IPS DF 6.9 (cell line): Measurements from ENCODE around the gene TMEM108.

Experiments
- DNase-seq: peaks from one replicate; pipeline ENCODE4 v3.0.0-alpha.2; 2013; ENCODE audit warnings: low read depth, low spot score
- H3K27ac ChIP-seq: one replicate; pipeline ENCODE4 v1.5.1; 2013; ENCODE audit warnings: low read length, control low read depth
- H3K27me3 ChIP-seq: 2 replicates; pipeline ENCODE4 v1.6.1; 2013; ENCODE audit warnings: mild to moderate bottlenecking, low read length; ENCODE audit not compliant: control insufficient read depth, insufficient read depth
- H3K36me3 ChIP-seq: 2 replicates; pipeline ENCODE4 v1.6.1; 2013; ENCODE audit warnings: low read length; ENCODE audit not compliant: control insufficient read depth, insufficient read depth
- H3K4me1 ChIP-seq: 2 replicates; pipeline ENCODE4 v1.6.1; 2013; ENCODE audit warnings: low read length; ENCODE audit not compliant: control insufficient read depth, insufficient read depth
- H3K4me3 ChIP-seq: 2 replicates; pipeline ENCODE4 v1.5.1; 2013; ENCODE audit warnings: mild to moderate bottlenecking, low read length
- H3K9me3 ChIP-seq: 2 replicates; pipeline ENCODE4 v1.6.1; 2013; ENCODE audit warnings: low read length, inconsistent platforms; ENCODE audit not compliant: control insufficient read depth, insufficient read depth
- WGBS: extraction: QIAGEN DNeasy Blood & Tissue Kit; methylation state at CpG from one replicate; pipeline ENCODE4 v1.1.7; 2013; ENCODE audit warnings: mixed read lengths, missing lambda C conversion rate; ENCODE audit not compliant: insufficient read length, insufficient coverage; 5-methylcytosine and 5-hydroxymethylcytosine counted together

TMEM108 gene

GRCh38 chr3:133419151-133419909, 381.1 kb downstream of the TMEM108 start:
- Histone ChIP-seq H3K27ac (no peak overlapping the region), H3K4me1 (0 out of 2 replicates have a peak, but pooled peaks cover 1% of the 10 kb centered on the region), H3K27me3 (no peaks in the 10 kb centered on the region), H3K9me3 (no peaks in the 10 kb centered on the region), H3K4me3 (no peak overlapping the region), H3K36me3 (no peaks in the 10 kb centered on the region)
- no CpG with 5 or more reads among the region's 15 CpGs for WGBS
- no peak for DNase-seq

- no peak for DNase-seq
- no peak overlapping the region for H3K4me3 ChIP-seq
- no CpG with 5 or more reads among the region's 9 CpGs for WGBS
Measured at GRCh38 chr3:133424937-133425869, 387.0 kb downstream of the TMEM108 start.

GRCh38 chr3:133425898-133426297, 387.7 kb downstream of the TMEM108 start:
- no peak for DNase-seq
- no peaks in the 10 kb centered on the region for H3K27me3 ChIP-seq
- H3K9me3 ChIP-seq, result no peaks in the 10 kb centered on the region
- no peak overlapping the region for H3K4me3 ChIP-seq
- WGBS, result no CpG with 5 or more reads among the region's 3 CpGs
- no peaks in the 10 kb centered on the region for H3K36me3 ChIP-seq
- H3K27ac ChIP-seq, result no peak overlapping the region
- H3K4me1 ChIP-seq, result no peaks in the 10 kb centered on the region

More at GRCh38 chr3:133424937-133425869, 387.0 kb downstream of the TMEM108 start:
- Histone ChIP-seq H3K27ac (no peak overlapping the region), H3K4me1 (0 out of 2 replicates have a peak, but pooled peaks cover 1% of the 10 kb centered on the region), H3K9me3 (no peaks in the 10 kb centered on the region), H3K36me3 (no peaks in the 10 kb centered on the region), H3K27me3 (no peaks in the 10 kb centered on the region)

- WGBS, result no CpG with 5 or more reads among the region's 2 CpGs
Measured at GRCh38 chr3:133426721-133427120, 388.5 kb downstream of the TMEM108 start.

DNA sequence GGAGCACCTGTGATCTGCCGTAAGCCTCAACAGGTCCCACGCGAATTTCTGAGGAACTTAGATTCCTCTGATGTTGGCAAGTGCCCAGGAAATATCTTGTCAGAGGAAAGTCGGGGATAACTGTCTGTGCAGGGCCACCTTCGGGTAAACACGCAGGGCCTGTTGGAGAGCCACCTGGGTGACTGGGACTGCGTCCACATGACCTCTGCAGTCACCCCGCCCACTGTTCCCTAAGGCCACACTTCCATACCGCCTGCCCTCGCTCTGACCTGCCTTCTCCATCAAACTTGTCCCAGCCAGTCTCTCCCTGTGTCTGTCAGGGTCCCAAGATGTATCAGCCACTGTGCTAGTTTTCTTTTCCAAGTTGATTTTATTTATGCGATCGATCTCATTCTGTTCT, 390.4 kb downstream of the TMEM108 start:
- no peak overlapping the region for H3K27ac ChIP-seq
- H3K27me3 ChIP-seq, result no peaks in the 10 kb centered on the region
- no CpG with 5 or more reads among the region's 12 CpGs for WGBS
- no peaks in the 10 kb centered on the region for H3K9me3 ChIP-seq
- DNase-seq, result no peak
- no peaks in the 10 kb centered on the region for H3K36me3 ChIP-seq
- no peak overlapping the region for H3K4me3 ChIP-seq
- no peaks in the 10 kb centered on the region for H3K4me1 ChIP-seq

More at GRCh38 chr3:133426721-133427120, 388.5 kb downstream of the TMEM108 start:
- H3K36me3 ChIP-seq, result no peaks in the 10 kb centered on the region
- no peaks in the 10 kb centered on the region for H3K9me3 ChIP-seq
- H3K27me3 ChIP-seq, result no peaks in the 10 kb centered on the region
- DNase-seq, result no peak
- H3K4me3 ChIP-seq, result no peak overlapping the region
- no peaks in the 10 kb centered on the region for H3K4me1 ChIP-seq
- H3K27ac ChIP-seq, result no peak overlapping the region

DNA sequence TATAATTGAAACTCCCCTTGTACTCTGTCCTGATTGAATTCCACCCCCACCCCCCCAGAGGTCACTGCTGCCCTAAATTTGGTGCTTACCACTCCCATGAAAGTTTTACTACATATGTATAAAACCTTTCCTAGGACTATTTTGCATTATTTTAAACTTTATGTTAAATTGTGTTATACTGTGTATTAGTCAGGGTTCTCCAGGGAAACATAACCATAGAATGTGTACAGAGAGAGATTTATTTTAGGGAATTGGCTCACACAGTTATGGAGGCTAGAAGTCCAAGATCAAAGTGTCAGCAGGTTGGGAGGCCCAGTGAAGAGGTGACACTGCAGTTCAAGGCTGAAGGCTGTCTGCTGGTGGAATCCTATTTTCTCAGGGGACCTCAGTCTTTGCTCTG, 390.9 kb downstream of the TMEM108 start:
- Histone ChIP-seq H3K9me3 (no peaks in the 10 kb centered on the region), H3K36me3 (no peaks in the 10 kb centered on the region), H3K4me3 (no peak overlapping the region), H3K27ac (no peak overlapping the region), H3K27me3 (no peaks in the 10 kb centered on the region), H3K4me1 (no peaks in the 10 kb centered on the region)
- DNase-seq, result no peak

- DNase-seq, result no peak
- no peak overlapping the region for H3K27ac ChIP-seq
- WGBS, result no CpG with 5 or more reads among the region's 2 CpGs
- H3K4me3 ChIP-seq, result no peak overlapping the region
- H3K9me3 ChIP-seq, result no peaks in the 10 kb centered on the region
- no peaks in the 10 kb centered on the region for H3K36me3 ChIP-seq
- no peaks in the 10 kb centered on the region for H3K27me3 ChIP-seq
- no peaks in the 10 kb centered on the region for H3K4me1 ChIP-seq
Measured at GRCh38 chr3:133439563-133439962, 401.4 kb downstream of the TMEM108 start.

DNA sequence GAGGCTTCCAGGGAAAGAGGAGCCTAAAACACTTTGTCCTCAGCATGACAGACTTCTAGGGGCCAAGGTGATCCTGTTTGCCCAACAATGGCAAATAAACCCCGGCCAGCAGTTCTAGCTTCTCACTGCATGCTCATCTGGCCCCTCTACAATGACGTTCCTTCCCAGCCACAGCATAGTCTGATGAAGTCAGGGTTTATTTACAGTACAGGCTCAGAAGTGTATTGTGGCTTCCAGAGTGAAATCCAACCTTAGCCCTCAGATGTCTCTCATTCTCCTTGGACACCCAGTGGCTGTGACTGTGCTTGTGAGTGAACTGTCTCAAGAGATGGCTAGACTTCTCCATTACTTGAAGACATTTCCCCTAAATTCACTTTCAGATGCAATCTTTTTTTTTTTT, 402.5 kb downstream of the TMEM108 start:
- DNase-seq, result no peak
- WGBS, result no CpG with 5 or more reads among the region's 2 CpGs
- no peak overlapping the region for H3K27ac ChIP-seq
- H3K36me3 ChIP-seq, result no peaks in the 10 kb centered on the region
- H3K9me3 ChIP-seq, result no peaks in the 10 kb centered on the region
- no peaks in the 10 kb centered on the region for H3K4me1 ChIP-seq
- no peak overlapping the region for H3K4me3 ChIP-seq
- no peaks in the 10 kb centered on the region for H3K27me3 ChIP-seq

- no peak for DNase-seq
- Histone ChIP-seq H3K4me3 (no peak overlapping the region), H3K9me3 (no peaks in the 10 kb centered on the region), H3K27ac (no peak overlapping the region), H3K27me3 (no peaks in the 10 kb centered on the region), H3K4me1 (no peaks in the 10 kb centered on the region), H3K36me3 (no peaks in the 10 kb centered on the region)
- WGBS, result no CpG with 5 or more reads among the region's 3 CpGs
Measured at GRCh38 chr3:133441867-133442270, 403.7 kb downstream of the TMEM108 start.

- H3K36me3 ChIP-seq, result no peaks in the 10 kb centered on the region
- no peaks in the 10 kb centered on the region for H3K9me3 ChIP-seq
- DNase-seq, result no peak
- no peaks in the 10 kb centered on the region for H3K27me3 ChIP-seq
- WGBS, result no CpG with 5 or more reads among the region's 1 CpG
- H3K4me1 ChIP-seq, result no peaks in the 10 kb centered on the region
- H3K27ac ChIP-seq, result no peak overlapping the region
- H3K4me3 ChIP-seq, result no peak overlapping the region
Measured at GRCh38 chr3:133442518-133442917, 404.3 kb downstream of the TMEM108 start.
